Sigmoid colon (tissue), 7 donors: ENCODE results near the gene STON2. TPM values are rescaled to one million over a fixed set of nuclear protein-coding genes. Genes with fewer than 3 reads are reported as not detected.

ENCODE experiments used
- DNase-seq: peaks from one replicate; pipeline ENCODE4 v3.0.0-alpha.2; 2019
- H3K27ac ChIP-seq, 4 donors: fragments of 200-600 bp; sonication (generic); one replicate each; pipeline ENCODE4 v1.5.1; 2016 to 2019; ENCODE audit warnings: mild to moderate bottlenecking in 1 of 4
- H3K27me3 ChIP-seq, 3 donors: fragments of 200-600 bp; sonication (generic); one replicate each; pipeline ENCODE4 v1.5.1; 2019; ENCODE audit warnings: mild to moderate bottlenecking in 1 of 3
- H3K36me3 ChIP-seq, 4 donors: fragments of 200-600 bp; sonication (generic); one replicate each; pipeline ENCODE4 v1.5.1; 2016 to 2019
- H3K4me1 ChIP-seq, 4 donors: fragments of 200-600 bp; sonication (generic); one replicate each; pipeline ENCODE4 v1.5.1; 2017 to 2019
- H3K4me3 ChIP-seq, 4 donors: fragments of 200-600 bp; sonication (generic); one replicate each; pipeline ENCODE4 v1.5.1; 2017 to 2019; ENCODE audit warnings: mild to moderate bottlenecking in 2 of 4, moderate library complexity in 1 of 4
- H3K9me3 ChIP-seq, 4 donors: fragments of 200-600 bp in 3 of 4; sonication (generic) in 3 of 4; one replicate each; pipeline versions ENCODE4 v1.5.1 to v1.6.1; 2013 to 2019
- EP300 ChIP-seq, 4 donors: sonication (generic); formaldehyde crosslinking; IDR thresholded peaks; one replicate each; pipeline ENCODE4 v1.6.1; 2017; ENCODE audit warnings: antibody characterized with exemption in 4 of 4
- POLR2A ChIP-seq, 2 donors: fragments of 450-650 bp; IDR thresholded peaks; one replicate each; pipeline ENCODE4 v1.6.1; 2016; ENCODE audit warnings: antibody characterized with exemption in 2 of 2, mild to moderate bottlenecking in 2 of 2, moderate library complexity in 2 of 2
- POLR2AphosphoS5 ChIP-seq, 4 donors: sonication (generic); formaldehyde crosslinking; IDR thresholded peaks; one replicate each; pipeline ENCODE4 v1.6.1; 2017; ENCODE audit warnings: antibody characterized with exemption in 4 of 4
- WGBS, 2 donors: extraction: QIAGEN DNeasy Blood & Tissue Kit; methylation state at CpG; one replicate each; pipeline ENCODE4 v1.1.7; 2013; 5-methylcytosine and 5-hydroxymethylcytosine counted together
- intact Hi-C: fragments of 100-400 bp; cut with DNase I; formaldehyde crosslinking; loops from one replicate; pipeline ENCODE4 v1.15.1; 2023
- polyA plus RNA-seq, 3 donors: library from polyadenylated mRNA; stranded (reverse); fragments of 200-250 nt; gene quantifications; one replicate each; pipeline ENCODE4 v1.2.3, GENCODE V29; 2013
- total RNA-seq, 4 donors: library from RNA; depleted of rRNA; stranded (reverse); fragments of >200 nt; gene quantifications; one replicate each; pipeline ENCODE4 v1.1.0, GENCODE V29; 2016
- TF ChIP-seq, protein P1 (sequence below), 4 experiments: fragments of 450-650 bp in 3 of 4; fragments of 200-600 bp in 1 of 4; IDR thresholded peaks; one replicate each; pipeline ENCODE4 v1.5.1; 2016 to 2019; ENCODE audit warnings: antibody characterized with exemption in 4 of 4, mild to moderate bottlenecking in 3 of 4, moderate library complexity in 2 of 4
- donor health status: healthy with polysubstance abuse.
- donor health status: Bipolar disorder and iron deficiency.
- donor health status: healthy.

The STON2 gene
- total and polyA plus RNA-seq, 7 donors: 2.9 to 15.6 (median 12.2) TPM

DNA sequence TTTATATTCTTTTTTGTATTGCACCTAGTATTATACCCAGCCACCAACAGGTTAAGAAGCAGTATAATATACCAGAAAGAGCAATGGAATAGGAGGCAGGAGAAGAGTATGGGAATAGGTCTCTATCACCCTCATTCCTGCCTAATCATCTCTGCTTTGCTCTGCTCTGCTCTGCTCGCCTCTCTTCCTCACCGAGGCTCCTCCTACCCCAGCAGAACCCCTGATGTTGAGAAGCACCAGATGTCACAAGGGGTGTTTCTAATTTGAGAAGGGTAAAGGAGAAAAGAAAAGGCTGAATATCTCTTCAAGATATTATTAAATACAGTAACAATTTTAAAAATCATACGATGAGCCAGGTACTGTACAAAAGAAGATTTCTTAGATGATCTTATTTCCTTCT lies 89.0 kb downstream of the STON2 start:
- H3K4me3 ChIP-seq: no peak overlapping the region
- TF ChIP-seq EP300 (IDR thresholded peaks at IDR 0.05) (no peak), POLR2AphosphoS5 (IDR thresholded peaks at IDR 0.05) (no peak), POLR2A (IDR thresholded peaks at IDR 0.05) (no peak)
- TF ChIP-seq, protein P1, sequence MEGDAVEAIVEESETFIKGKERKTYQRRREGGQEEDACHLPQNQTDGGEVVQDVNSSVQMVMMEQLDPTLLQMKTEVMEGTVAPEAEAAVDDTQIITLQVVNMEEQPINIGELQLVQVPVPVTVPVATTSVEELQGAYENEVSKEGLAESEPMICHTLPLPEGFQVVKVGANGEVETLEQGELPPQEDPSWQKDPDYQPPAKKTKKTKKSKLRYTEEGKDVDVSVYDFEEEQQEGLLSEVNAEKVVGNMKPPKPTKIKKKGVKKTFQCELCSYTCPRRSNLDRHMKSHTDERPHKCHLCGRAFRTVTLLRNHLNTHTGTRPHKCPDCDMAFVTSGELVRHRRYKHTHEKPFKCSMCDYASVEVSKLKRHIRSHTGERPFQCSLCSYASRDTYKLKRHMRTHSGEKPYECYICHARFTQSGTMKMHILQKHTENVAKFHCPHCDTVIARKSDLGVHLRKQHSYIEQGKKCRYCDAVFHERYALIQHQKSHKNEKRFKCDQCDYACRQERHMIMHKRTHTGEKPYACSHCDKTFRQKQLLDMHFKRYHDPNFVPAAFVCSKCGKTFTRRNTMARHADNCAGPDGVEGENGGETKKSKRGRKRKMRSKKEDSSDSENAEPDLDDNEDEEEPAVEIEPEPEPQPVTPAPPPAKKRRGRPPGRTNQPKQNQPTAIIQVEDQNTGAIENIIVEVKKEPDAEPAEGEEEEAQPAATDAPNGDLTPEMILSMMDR (IDR thresholded peaks at IDR 0.05): no peak
- no peaks in the 10 kb centered on the region for H3K9me3 ChIP-seq
- H3K27me3 ChIP-seq: no peaks in the 10 kb centered on the region
- no peaks in the 10 kb centered on the region for H3K36me3 ChIP-seq
- no peak overlapping the region for H3K27ac ChIP-seq
- no peak for DNase-seq
- WGBS, 2 donors: 44 to 69% methylated on average over 3 of the region's 3 CpGs
- intact Hi-C loops: no loop called here
- H3K4me1 ChIP-seq: no peaks in the 10 kb centered on the region

DNA sequence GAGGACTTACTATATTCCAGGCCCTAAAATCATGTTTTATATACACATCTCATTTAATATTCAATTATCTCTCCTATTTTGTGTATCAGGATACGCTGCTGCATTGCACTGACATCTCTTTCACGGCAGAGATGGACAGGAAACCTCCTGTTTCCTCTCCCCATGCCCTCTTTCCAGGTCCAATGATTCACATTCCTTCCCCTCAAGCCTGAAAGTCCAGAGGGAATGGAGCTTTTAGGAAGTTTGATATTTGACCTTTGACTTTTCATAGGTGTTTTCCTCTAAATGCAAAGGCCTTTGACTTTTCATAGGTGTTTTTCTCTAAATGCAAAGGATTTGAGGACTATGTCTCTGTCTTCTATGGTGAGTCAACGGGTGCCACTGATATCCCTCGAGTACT lies 89.5 kb downstream of the STON2 start:
- Histone ChIP-seq H3K27ac (no peak overlapping the region), H3K36me3 (no peaks in the 10 kb centered on the region), H3K4me1 (no peaks in the 10 kb centered on the region), H3K27me3 (no peaks in the 10 kb centered on the region), H3K4me3 (no peak overlapping the region), H3K9me3 (no peaks in the 10 kb centered on the region)
- WGBS, 2 donors: 67 to 68% methylated on average over 4 of the region's 4 CpGs
- no peak for TF ChIP-seq POLR2AphosphoS5 (IDR thresholded peaks at IDR 0.05)
- no peak for TF ChIP-seq POLR2A (IDR thresholded peaks at IDR 0.05)
- intact Hi-C loops: no loop called here
- no peak for DNase-seq

DNA sequence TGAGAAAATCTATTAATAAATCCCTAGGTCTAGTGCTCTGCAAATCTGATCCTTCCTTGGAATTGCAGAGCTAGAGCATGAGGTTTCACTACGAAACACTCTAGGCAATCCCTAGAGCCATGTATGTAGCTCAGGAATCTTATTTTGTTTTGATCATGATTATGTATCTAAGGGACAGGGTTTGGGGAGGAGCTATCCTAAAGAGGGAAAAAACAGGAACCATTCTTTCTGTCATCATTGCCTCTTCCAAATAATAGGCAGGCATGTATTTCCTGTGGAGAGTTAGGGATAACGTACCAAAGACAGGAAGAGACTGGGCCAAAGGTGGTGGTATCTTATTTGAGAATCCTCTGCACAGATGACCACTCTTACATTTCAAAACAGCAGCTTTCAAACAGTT lies 90.6 kb downstream of the STON2 start:
- no peaks in the 10 kb centered on the region for H3K4me1 ChIP-seq
- intact Hi-C loops: no loop called here

DNA sequence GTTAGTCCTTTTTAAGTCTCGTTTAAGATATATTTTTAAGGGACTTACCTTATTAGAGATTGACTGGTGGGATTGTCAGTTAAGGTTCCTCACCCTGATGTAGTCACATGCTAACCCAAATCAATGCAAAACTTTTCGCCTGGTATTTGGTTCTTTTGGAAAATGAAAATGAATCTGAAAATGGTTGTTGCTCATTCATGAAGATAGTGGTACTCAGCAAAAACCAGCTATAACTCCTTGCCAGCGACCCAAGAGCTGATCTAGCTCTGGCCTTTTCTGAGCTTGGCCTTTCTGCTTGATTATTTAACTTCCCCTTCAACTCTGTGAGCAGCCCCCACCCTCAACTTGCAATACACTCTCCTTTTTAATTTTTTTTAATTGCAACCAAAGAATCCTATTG lies 94.4 kb downstream of the STON2 start:
- Histone ChIP-seq H3K27ac (no peak overlapping the region), H3K4me3 (no peak overlapping the region), H3K36me3 (no peaks in the 10 kb centered on the region), H3K4me1 (no peaks in the 10 kb centered on the region), H3K9me3 (no peaks in the 10 kb centered on the region), H3K27me3 (no peaks in the 10 kb centered on the region)
- DNase-seq: no peak
- 83 to 90% methylated on average over 3 of the region's 3 CpGs for WGBS, 2 donors
- TF ChIP-seq, protein P1 (IDR thresholded peaks at IDR 0.05): no peak
- TF ChIP-seq POLR2AphosphoS5 (IDR thresholded peaks at IDR 0.05): no peak
- no peak for TF ChIP-seq EP300 (IDR thresholded peaks at IDR 0.05)
- no peak for TF ChIP-seq POLR2A (IDR thresholded peaks at IDR 0.05)
- intact Hi-C loops: no loop called here

More for the DNA sequence above, 90.6 kb downstream of the STON2 start:
- WGBS, 2 donors: 85 to 90% methylated on average over 2 of the region's 2 CpGs
- no peak overlapping the region for H3K4me3 ChIP-seq
- H3K9me3 ChIP-seq: no peaks in the 10 kb centered on the region
- TF ChIP-seq EP300 (IDR thresholded peaks at IDR 0.05) (no peak), POLR2A (IDR thresholded peaks at IDR 0.05) (no peak), POLR2AphosphoS5 (IDR thresholded peaks at IDR 0.05) (no peak)
- TF ChIP-seq, protein P1 (IDR thresholded peaks at IDR 0.05): no peak
- no peak for DNase-seq
- H3K27me3 ChIP-seq: no peaks in the 10 kb centered on the region
- no peaks in the 10 kb centered on the region for H3K36me3 ChIP-seq
- no peak overlapping the region for H3K27ac ChIP-seq

DNA sequence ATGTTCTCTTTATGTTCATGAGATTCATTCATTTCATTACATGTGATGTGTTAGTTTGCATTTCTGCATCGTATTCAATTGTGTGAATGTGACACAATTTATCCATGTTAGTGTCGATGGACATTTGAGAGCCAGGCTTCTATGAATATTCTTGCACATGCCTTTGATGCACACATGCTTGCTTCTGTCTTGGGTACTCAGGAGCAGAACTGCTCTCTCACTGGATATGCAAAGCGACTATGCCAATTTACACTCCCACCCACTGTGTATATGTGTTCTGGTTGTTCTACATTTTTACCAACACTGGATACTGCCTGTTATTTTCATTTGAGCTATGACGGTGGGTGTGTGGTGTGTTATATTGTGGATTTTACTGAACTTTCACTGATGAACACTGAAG lies 95.1 kb downstream of the STON2 start:
- Histone ChIP-seq H3K9me3 (no peaks in the 10 kb centered on the region), H3K4me3 (no peak overlapping the region), H3K27ac (no peak overlapping the region), H3K27me3 (no peaks in the 10 kb centered on the region), H3K4me1 (no peaks in the 10 kb centered on the region), H3K36me3 (no peaks in the 10 kb centered on the region)
- TF ChIP-seq, protein P1 (IDR thresholded peaks at IDR 0.05): no peak
- TF ChIP-seq POLR2AphosphoS5 (IDR thresholded peaks at IDR 0.05) (no peak), EP300 (IDR thresholded peaks at IDR 0.05) (no peak), POLR2A (IDR thresholded peaks at IDR 0.05) (no peak)
- 82 to 93% methylated on average over 4 of the region's 4 CpGs for WGBS, 2 donors
- DNase-seq: no peak
- intact Hi-C loops: no loop called here
